ENCODE measurements around the gene PID1. TPM values are rescaled to one million over a fixed set of nuclear protein-coding genes. Genes with fewer than 3 reads are reported as not detected.

Gene PID1
- total RNA-seq, 2 donors from 2014 or later, result 30.2 to 40.3 TPM

DNA sequence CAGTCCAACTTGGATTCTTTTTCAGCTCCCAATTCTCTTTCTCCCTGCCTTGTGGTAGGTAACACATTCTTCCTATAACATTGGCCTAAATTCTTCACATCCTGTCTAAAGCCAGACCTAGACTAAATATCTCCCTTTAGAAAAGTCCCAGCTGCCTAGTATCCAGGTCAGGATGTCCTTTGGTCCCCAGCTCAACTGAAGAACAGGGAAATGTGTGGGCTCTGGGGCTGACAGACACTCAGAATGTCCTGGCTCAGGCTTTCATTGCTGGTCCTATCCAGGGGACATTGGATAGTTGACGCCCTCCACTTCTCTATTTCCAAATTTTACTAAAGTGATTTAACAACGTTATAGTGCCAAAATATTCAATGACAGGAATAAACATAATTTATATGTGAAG is 219.3 kb downstream of the PID1 start:
- Histone ChIP-seq H3K4me3 (no peak overlapping the region), H3K4me1 (no peaks in the 10 kb centered on the region), H3K27me3 (no peaks in the 10 kb centered on the region), H3K9ac (ENCODE audit: low read depth in 2 of 2, low read length in 2 of 2) (no peak overlapping the region), H3K9me3 (no peaks in the 10 kb centered on the region), H3K36me3 (no peaks in the 10 kb centered on the region), H3K27ac (no peak overlapping the region)
- no peak for TF ChIP-seq CTCF (IDR thresholded peaks at IDR 0.05)
- intact Hi-C loops (cut with DNase I), result no loop called here
- no peak for DNase-seq

- no peak overlapping the region for H3K27ac ChIP-seq
- no peak overlapping the region for H3K4me3 ChIP-seq
- no peaks in the 10 kb centered on the region for H3K36me3 ChIP-seq
- no peaks in the 10 kb centered on the region for H3K27me3 ChIP-seq
- intact Hi-C loops (cut with DNase I), result no loop called here
- TF ChIP-seq CTCF (IDR thresholded peaks at IDR 0.05), result no peak
- no peak for DNase-seq
- H3K4me1 ChIP-seq, result no peaks in the 10 kb centered on the region
- H3K9ac ChIP-seq (ENCODE audit: low read depth in 2 of 2, low read length in 2 of 2), result no peak overlapping the region
- no peaks in the 10 kb centered on the region for H3K9me3 ChIP-seq
Observed at GRCh38 chr2:229050133-229050532, 221.0 kb downstream of the PID1 start.

GRCh38 chr2:229048134-229048533 is 223.0 kb downstream of the PID1 start:
- no peak for TF ChIP-seq CTCF (IDR thresholded peaks at IDR 0.05)
- no peak for DNase-seq
- no peaks in the 10 kb centered on the region for H3K27me3 ChIP-seq
- intact Hi-C loops (cut with DNase I), result no loop called here
- H3K4me1 ChIP-seq, result no peaks in the 10 kb centered on the region
- no peak overlapping the region for H3K4me3 ChIP-seq
- H3K9ac ChIP-seq (ENCODE audit: low read depth in 2 of 2, low read length in 2 of 2), result no peak overlapping the region
- H3K9me3 ChIP-seq, result no peaks in the 10 kb centered on the region
- H3K36me3 ChIP-seq, result no peaks in the 10 kb centered on the region
- no peak overlapping the region for H3K27ac ChIP-seq

DNA sequence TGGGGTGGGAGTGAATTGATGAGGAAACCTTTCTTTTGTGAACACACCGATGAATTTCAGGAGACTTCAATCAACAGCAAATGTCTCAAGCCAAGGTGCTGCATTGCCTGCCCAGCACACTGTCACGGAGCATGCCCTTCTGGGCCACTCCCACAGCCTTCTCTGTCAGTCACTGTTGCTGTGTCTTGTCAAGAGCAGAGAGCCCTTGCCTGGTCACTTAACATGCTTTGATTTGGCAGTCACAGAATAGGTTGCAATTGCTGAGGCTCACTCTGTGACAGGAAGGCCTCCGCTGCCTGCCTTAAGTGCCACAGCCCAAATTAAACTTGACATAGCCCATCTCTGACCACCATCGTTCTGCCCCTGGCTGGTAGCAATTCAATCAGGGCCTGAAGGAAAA is 225.4 kb downstream of the PID1 start:
- no peaks in the 10 kb centered on the region for H3K36me3 ChIP-seq
- DNase-seq, result no peak
- no peak overlapping the region for H3K27ac ChIP-seq
- H3K27me3 ChIP-seq, result no peaks in the 10 kb centered on the region
- H3K4me1 ChIP-seq, result no peaks in the 10 kb centered on the region
- no peak for TF ChIP-seq CTCF (IDR thresholded peaks at IDR 0.05)
- intact Hi-C loops (cut with DNase I), result no loop called here
- no peak overlapping the region for H3K9ac ChIP-seq (ENCODE audit: low read depth in 2 of 2, low read length in 2 of 2)
- no peak overlapping the region for H3K4me3 ChIP-seq
- no peaks in the 10 kb centered on the region for H3K9me3 ChIP-seq

GRCh38 chr2:229044581-229044980 is 226.5 kb downstream of the PID1 start:
- no peak for DNase-seq
- Histone ChIP-seq H3K9ac (ENCODE audit: low read depth in 2 of 2, low read length in 2 of 2) (no peak overlapping the region), H3K27me3 (no peaks in the 10 kb centered on the region), H3K4me3 (no peak overlapping the region), H3K36me3 (no peaks in the 10 kb centered on the region), H3K4me1 (no peaks in the 10 kb centered on the region), H3K9me3 (no peaks in the 10 kb centered on the region), H3K27ac (no peak overlapping the region)
- intact Hi-C loops (cut with DNase I), result no loop called here
- TF ChIP-seq CTCF (IDR thresholded peaks at IDR 0.05), result no peak

DNA sequence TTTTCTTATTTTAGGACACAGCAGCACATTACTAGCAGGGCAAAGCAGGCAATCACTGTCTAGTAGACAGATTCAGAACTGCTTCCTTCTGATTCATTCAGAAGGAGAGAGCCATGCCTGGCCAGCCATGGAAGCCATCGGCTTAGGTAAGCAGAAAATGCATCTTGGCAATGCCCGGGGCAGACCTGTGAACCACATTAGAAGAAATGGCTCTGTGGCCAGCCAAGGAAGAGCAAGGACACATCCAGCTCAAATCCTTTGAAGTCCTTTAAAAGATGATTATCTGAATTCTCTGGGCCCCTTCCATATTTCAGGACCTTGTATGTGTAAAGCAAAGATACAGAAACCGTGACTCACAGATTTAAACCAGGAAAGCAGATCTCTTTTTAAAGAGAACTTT is 227.4 kb downstream of the PID1 start:
- no peaks in the 10 kb centered on the region for H3K4me1 ChIP-seq
- no peaks in the 10 kb centered on the region for H3K36me3 ChIP-seq
- no peaks in the 10 kb centered on the region for H3K27me3 ChIP-seq
- no peaks in the 10 kb centered on the region for H3K9me3 ChIP-seq
- no peak overlapping the region for H3K9ac ChIP-seq (ENCODE audit: low read depth in 2 of 2, low read length in 2 of 2)
- intact Hi-C loops (cut with DNase I), result no loop called here
- no peak for DNase-seq
- TF ChIP-seq CTCF (IDR thresholded peaks at IDR 0.05), result no peak
- H3K4me3 ChIP-seq, result no peak overlapping the region
- no peak overlapping the region for H3K27ac ChIP-seq

Measured in colonic mucosa (tissue), 4 donors.